Kidney (tissue), 14 donors: Measurements from ENCODE around the gene ENDOG. TPM values are rescaled to one million over a fixed set of nuclear protein-coding genes. Genes with fewer than 3 reads are reported as not detected.
A peak's percentile ranks its signal among the peaks of the same experiment; 100 is the strongest.

Experiments
- DNase-seq, 5 donors: peaks; one replicate each; pipeline ENCODE4 v3.0.0-alpha.2; 2013 to 2020
- FAIRE-seq: peaks from 2 replicates; lab custom pipeline; 2012; peaks lifted over from hg19 to GRCh38; lab: Jason Lieb, UNC
- H3K27ac ChIP-seq, 2 donors: one replicate each; pipeline ENCODE4 v1.7.0; 2013; ENCODE audit warnings: low read depth in 2 of 2, low read length in 2 of 2, inconsistent platforms in 1 of 2
- H3K27me3 ChIP-seq: one replicate; pipeline ENCODE4 v1.7.1; 2013; ENCODE audit warnings: low read length, inconsistent platforms; ENCODE audit not compliant: control insufficient read depth, insufficient read depth
- H3K36me3 ChIP-seq, 3 donors: one replicate each; pipeline versions ENCODE4 v1.7.0 to v1.7.1; 2013; ENCODE audit warnings: low read length in 3 of 3, control low read depth in 1 of 3, inconsistent platforms in 1 of 3; ENCODE audit not compliant: insufficient read depth in 3 of 3, control insufficient read depth in 2 of 3
- H3K4me1 ChIP-seq, 3 donors: one replicate each; pipeline versions ENCODE4 v1.7.0 to v1.7.1; 2013; ENCODE audit warnings: low read length in 3 of 3, inconsistent platforms in 1 of 3, low read depth in 1 of 3; ENCODE audit not compliant: control insufficient read depth in 2 of 3, insufficient read depth in 2 of 3
- H3K4me3 ChIP-seq, 3 donors: one replicate each; pipeline versions ENCODE4 v1.7.0 to v1.8.1; 2013; ENCODE audit warnings: low read length in 3 of 3, control low read depth in 1 of 3, inconsistent platforms in 1 of 3
- H3K9ac ChIP-seq, 3 donors: one replicate each; pipeline versions ENCODE4 v1.7.0 to v1.7.1; 2013; ENCODE audit warnings: low read length in 3 of 3, control low read depth in 1 of 3, inconsistent platforms in 1 of 3
- H3K9me3 ChIP-seq, 3 donors: one replicate each; pipeline versions ENCODE4 v1.7.0 to v1.7.1; 2013; ENCODE audit warnings: low read length in 3 of 3, control low read depth in 1 of 3, inconsistent platforms in 1 of 3; ENCODE audit not compliant: control insufficient read depth in 2 of 3, insufficient read depth in 1 of 3
- intact Hi-C: fragments of 100-400 bp; cut with DNase I; formaldehyde crosslinking; loops from one replicate; pipeline ENCODE4 v1.11.1; 2022
- polyA plus RNA-seq: library from polyadenylated mRNA; stranded (reverse); fragments of 350-450 nt; fragmentation: Illumina TruSeq; extraction: RNeasy Lipid Tissue Mini Kit (QIAGEN cat#74804); gene quantifications from one replicate; pipeline ENCODE4 v1.2.3, GENCODE V29; 2014; ENCODE audit warnings: low read depth, low replicate concordance; ENCODE audit not compliant: insufficient read depth
- total RNA-seq: library from RNA; stranded (reverse); fragmentation: NEBNext Ultra II Directional; extraction: Animal tissue kit (Norgen Biotek cat#: 25700); gene quantifications from one replicate; pipeline ENCODE4 v1.2.1, GENCODE V29; 2021
- TF ChIP-seq, protein P1 (sequence below): IDR thresholded peaks from 3 replicates; pipeline ENCODE4 v1.5.1; 2012; ENCODE audit warnings: mild to moderate bottlenecking, moderate library complexity, borderline replicate concordance; ENCODE audit not compliant: insufficient read depth; ENCODE audit errors: extremely low read depth
- donor health status: control.
- donor health status: control.
- donor health status: control.
- donor health status: control.
- donor health status: control.
- donor health status: DM: yes; HTN: yes; CAD: no.
- donor health status: Normal renal cell carcinoma (clear cell type).

ENDOG gene
- total and polyA plus RNA-seq, 2 donors from 2014 or later: 20.6 to 59.9 TPM

DNA sequence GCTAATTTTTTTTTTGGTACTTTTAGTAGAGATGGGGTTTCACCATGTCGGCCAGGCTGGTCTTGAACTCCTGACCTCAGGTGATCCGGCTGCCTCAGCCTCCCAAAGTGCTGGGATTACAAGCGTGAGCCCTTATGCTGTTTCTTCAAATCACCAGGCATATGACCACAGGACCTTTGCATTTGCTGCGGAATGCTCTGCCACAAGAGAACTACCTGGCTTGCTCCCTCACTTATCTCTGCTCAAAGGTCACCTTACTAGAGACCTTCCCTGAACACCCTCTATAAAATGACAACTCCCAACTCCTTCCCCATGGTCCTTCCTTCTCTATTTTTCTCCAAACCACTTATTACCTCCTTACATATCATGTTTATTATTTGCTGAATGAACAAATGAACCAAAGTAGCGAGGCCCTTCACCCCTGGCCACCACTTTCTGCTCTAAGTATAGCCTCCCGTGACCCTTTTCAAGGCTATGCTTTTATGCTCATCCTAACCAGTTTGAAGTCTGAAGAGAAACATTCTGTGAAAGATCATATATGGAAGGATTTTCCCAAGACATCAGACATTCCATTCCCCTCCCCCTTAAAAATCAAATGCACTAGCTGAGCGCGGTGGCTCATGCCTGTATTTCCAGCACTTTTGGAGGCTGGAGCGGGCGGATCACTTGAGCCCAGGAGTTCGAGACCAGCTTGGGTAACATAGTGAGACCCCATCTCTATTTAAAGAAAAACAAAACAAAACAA is 47.8 kb upstream of the ENDOG start:
- DNase-seq: peak in 1 of 5 donors; percentile 12
- TF ChIP-seq, protein P1, sequence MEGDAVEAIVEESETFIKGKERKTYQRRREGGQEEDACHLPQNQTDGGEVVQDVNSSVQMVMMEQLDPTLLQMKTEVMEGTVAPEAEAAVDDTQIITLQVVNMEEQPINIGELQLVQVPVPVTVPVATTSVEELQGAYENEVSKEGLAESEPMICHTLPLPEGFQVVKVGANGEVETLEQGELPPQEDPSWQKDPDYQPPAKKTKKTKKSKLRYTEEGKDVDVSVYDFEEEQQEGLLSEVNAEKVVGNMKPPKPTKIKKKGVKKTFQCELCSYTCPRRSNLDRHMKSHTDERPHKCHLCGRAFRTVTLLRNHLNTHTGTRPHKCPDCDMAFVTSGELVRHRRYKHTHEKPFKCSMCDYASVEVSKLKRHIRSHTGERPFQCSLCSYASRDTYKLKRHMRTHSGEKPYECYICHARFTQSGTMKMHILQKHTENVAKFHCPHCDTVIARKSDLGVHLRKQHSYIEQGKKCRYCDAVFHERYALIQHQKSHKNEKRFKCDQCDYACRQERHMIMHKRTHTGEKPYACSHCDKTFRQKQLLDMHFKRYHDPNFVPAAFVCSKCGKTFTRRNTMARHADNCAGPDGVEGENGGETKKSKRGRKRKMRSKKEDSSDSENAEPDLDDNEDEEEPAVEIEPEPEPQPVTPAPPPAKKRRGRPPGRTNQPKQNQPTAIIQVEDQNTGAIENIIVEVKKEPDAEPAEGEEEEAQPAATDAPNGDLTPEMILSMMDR: no peak
- peak overlapping the region; percentile 85 to 95 (median 92) for H3K4me3 ChIP-seq
- H3K4me1 ChIP-seq: peaks cover 0 to 14% (median 0%) of the 10 kb centered on the region in 3 donors
- H3K9me3 ChIP-seq: no peaks in the 10 kb centered on the region
- intact Hi-C loops: no loop called here
- H3K27me3 ChIP-seq: no peaks in the 10 kb centered on the region
- H3K36me3 ChIP-seq: peaks cover 0 to 11% (median 5%) of the 10 kb centered on the region in 3 donors
- no peak for FAIRE-seq
- H3K9ac ChIP-seq: peak overlapping the region; percentile 52 to 82 (median 76)
- no peak overlapping the region for H3K27ac ChIP-seq

DNA sequence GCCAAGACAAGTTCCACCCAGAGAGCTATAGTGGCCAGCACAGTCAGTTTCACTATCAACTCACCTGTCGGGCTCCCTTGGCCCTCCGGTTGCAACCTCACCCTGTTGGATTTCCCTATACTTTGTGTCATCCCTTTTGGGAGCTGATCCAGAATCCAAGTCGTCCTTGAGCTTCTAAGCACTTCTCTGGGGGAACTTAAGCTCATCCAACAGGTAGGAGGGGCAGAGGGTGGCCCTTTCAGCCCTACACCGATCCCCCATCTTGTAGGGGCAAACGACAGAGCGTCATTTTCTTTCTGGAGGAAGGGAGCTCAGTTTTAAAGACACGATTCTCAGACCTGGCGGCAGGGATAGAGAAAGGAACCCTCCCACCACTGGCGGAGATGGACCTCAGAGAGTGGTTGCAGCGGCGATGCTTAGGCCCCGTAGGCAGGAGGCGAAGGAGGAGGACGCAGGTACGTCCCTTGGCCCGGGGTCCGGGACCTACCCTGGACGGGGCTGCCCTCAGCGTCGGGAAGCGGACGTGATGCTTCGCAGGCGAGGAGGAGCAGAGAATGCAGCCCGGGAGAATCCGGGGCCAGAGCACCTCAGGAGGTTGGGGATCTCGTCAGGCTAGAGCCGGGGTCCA is 47.1 kb upstream of the ENDOG start:
- H3K36me3 ChIP-seq: peaks cover 0 to 11% (median 5%) of the 10 kb centered on the region in 3 donors
- FAIRE-seq (no peak), DNase-seq (peak in 1 of 5 donors; percentile 46)
- peak overlapping the region; percentile 85 to 95 (median 92) for H3K4me3 ChIP-seq
- H3K4me1 ChIP-seq: peaks cover 0 to 10% (median 0%) of the 10 kb centered on the region in 3 donors
- peak overlapping the region; percentile 52 to 82 (median 76) for H3K9ac ChIP-seq
- TF ChIP-seq, protein P1: no peak
- intact Hi-C loops: no loop called here
- H3K27me3 ChIP-seq: no peaks in the 10 kb centered on the region
- no peaks in the 10 kb centered on the region for H3K9me3 ChIP-seq
- H3K27ac ChIP-seq: peak overlapping the region; percentile 76 to 90

DNA sequence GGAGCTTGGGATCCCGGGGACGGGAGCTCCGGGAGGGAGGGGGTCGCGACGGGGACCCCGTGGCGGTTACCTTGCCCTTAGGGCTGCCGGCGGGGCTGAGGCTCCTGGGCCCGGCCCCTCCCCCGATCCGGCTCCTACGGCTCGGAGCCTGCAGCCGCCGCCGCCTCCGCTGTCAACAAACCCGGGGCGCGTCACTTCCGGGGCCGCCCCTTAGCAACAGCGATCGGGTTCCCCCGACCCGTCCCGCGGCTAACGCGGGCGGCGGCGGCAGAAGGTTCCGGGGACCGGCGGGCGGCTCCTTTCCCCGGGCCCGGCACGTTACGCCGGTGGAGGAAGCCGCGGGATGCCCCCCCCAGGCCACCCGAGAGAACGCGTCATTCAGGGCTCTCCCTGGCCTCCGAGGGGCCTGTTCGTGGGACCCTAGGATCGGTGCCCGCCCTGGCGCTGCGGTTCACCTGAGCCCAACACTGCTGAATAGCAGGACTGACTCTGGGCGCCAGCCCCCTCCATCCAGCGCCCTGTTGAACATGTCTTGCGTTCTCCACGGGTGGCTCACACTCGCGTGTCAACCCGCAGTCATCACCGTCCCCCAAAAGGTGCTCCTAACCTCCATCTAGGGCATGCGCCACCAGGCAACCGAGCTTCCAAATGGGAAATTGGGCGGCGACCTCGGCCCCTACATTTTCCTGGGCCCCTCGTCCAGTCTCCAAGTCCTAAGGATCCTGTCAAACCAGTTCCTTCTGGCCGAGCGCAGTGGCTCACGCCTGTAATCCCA is 46.4 kb upstream of the ENDOG start, which contains the start of gene ZER1:
Gene ZER1 (minus strand): TSS at position 183 of the 775 bp plus-strand sequence. CDS start 16,362 bp downstream, outside the sequence.
- intact Hi-C loops: no loop called here
- H3K4me1 ChIP-seq: peaks cover 0 to 10% (median 0%) of the 10 kb centered on the region in 3 donors
- no peak for FAIRE-seq

More for the DNA sequence above, 46.4 kb upstream of the ENDOG start, which contains the start of gene ZER1:
- TF ChIP-seq, protein P1: no peak
- peak; percentile 92 to 98 (median 95) for DNase-seq
- Histone ChIP-seq H3K27ac (peak within 1 kb of the TSS; percentile 87 to 90), H3K9me3 (no peaks in the 10 kb centered on the region), H3K9ac (peak within 1 kb of the TSS; percentile 66 to 87 (median 76)), H3K36me3 (peaks cover 0 to 11% (median 5%) of the 10 kb centered on the region in 3 donors), H3K27me3 (no peaks in the 10 kb centered on the region), H3K4me3 (peak within 1 kb of the TSS; percentile 85 to 95 (median 92))
